Glutamatergic neuron (in vitro differentiated cells): ENCODE data around the gene PDZD4. TPM values are rescaled to one million over a fixed set of nuclear protein-coding genes. Genes with fewer than 3 reads are reported as not detected.

Source experiments
- DNase-seq: peaks from one replicate; pipeline ENCODE4 v3.0.0; 2022
- H3K27ac Mint-ChIP-seq: one replicate; pipeline ENCODE4 v1.8.0; 2020; ENCODE audit warnings: mild to moderate bottlenecking, mixed read lengths, inconsistent platforms; ENCODE audit not compliant: unreplicated experiment
- H3K27me3 Mint-ChIP-seq: one replicate; pipeline ENCODE4 v1.8.0; 2020; ENCODE audit warnings: mild to moderate bottlenecking, moderate library complexity, mixed read lengths, inconsistent platforms; ENCODE audit not compliant: unreplicated experiment
- H3K36me3 Mint-ChIP-seq: one replicate; pipeline ENCODE4 v1.8.0; 2020; ENCODE audit warnings: mild to moderate bottlenecking, mixed read lengths, inconsistent platforms; ENCODE audit not compliant: unreplicated experiment
- H3K4me1 Mint-ChIP-seq: one replicate; pipeline ENCODE4 v1.8.0; 2020; ENCODE audit warnings: mild to moderate bottlenecking, low read depth, mixed read lengths, inconsistent platforms; ENCODE audit not compliant: unreplicated experiment
- H3K4me3 Mint-ChIP-seq: one replicate; pipeline ENCODE4 v1.8.0; 2020; ENCODE audit warnings: mild to moderate bottlenecking, mixed read lengths, inconsistent platforms; ENCODE audit not compliant: unreplicated experiment
- H3K9me3 Mint-ChIP-seq: one replicate; pipeline ENCODE4 v1.8.0; 2020; ENCODE audit warnings: mild to moderate bottlenecking, moderate library complexity, mixed read lengths, inconsistent platforms; ENCODE audit not compliant: unreplicated experiment
- CTCF ChIP-seq: fragments of 200-600 bp; sonication (generic); IDR thresholded peaks from one replicate; pipeline ENCODE4 v1.5.0; 2021; ENCODE audit not compliant: partially characterized antibody, unreplicated experiment
- total RNA-seq: library from RNA; stranded (reverse); fragmentation: NEBNext Ultra II Directional; extraction: Animal tissue kit (Norgen Biotek cat#: 25700); gene quantifications from one replicate; pipeline ENCODE4 v1.2.1, GENCODE V29; 2021; ENCODE audit not compliant: unreplicated experiment

Gene PDZD4
- total RNA-seq, 1 donor from 2014 or later: 41.8 TPM

GRCh38 chrX:153805436-153805835, 24.9 kb downstream of the PDZD4 start:
- no peaks in the 10 kb centered on the region for H3K9me3 Mint-ChIP-seq
- DNase-seq: no peak
- H3K4me1 Mint-ChIP-seq: no peaks in the 10 kb centered on the region
- H3K4me3 Mint-ChIP-seq: no peak overlapping the region
- H3K36me3 Mint-ChIP-seq: no peaks in the 10 kb centered on the region
- H3K27me3 Mint-ChIP-seq: peaks cover 2% of the 10 kb centered on the region
- no peak overlapping the region for H3K27ac Mint-ChIP-seq
- no peak for TF ChIP-seq CTCF

- H3K4me1 Mint-ChIP-seq: no peaks in the 10 kb centered on the region
- H3K4me3 Mint-ChIP-seq: no peak overlapping the region
- H3K27ac Mint-ChIP-seq: no peak overlapping the region
- no peak for DNase-seq
- TF ChIP-seq CTCF: no peak
- H3K36me3 Mint-ChIP-seq: no peaks in the 10 kb centered on the region
- H3K27me3 Mint-ChIP-seq: peaks cover 2% of the 10 kb centered on the region
- no peaks in the 10 kb centered on the region for H3K9me3 Mint-ChIP-seq
These were observed 25.7 kb downstream of the PDZD4 start for GRCh38 chrX:153804621-153805020.

GRCh38 chrX:153804100-153804595, 26.2 kb downstream of the PDZD4 start:
- peaks cover 2% of the 10 kb centered on the region for H3K27me3 Mint-ChIP-seq

GRCh38 chrX:153803211-153804099, 26.9 kb downstream of the PDZD4 start:
- Mint-ChIP-seq H3K4me3 (no peak overlapping the region), H3K27ac (no peak overlapping the region), H3K4me1 (no peaks in the 10 kb centered on the region), H3K36me3 (no peaks in the 10 kb centered on the region), H3K27me3 (no peaks in the 10 kb centered on the region), H3K9me3 (no peaks in the 10 kb centered on the region)
- no peak for TF ChIP-seq CTCF
- no peak for DNase-seq

More at GRCh38 chrX:153804100-153804595, 26.2 kb downstream of the PDZD4 start:
- Mint-ChIP-seq H3K4me3 (no peak overlapping the region), H3K27ac (no peak overlapping the region), H3K4me1 (no peaks in the 10 kb centered on the region), H3K9me3 (no peaks in the 10 kb centered on the region), H3K36me3 (no peaks in the 10 kb centered on the region)
- no peak for DNase-seq
- TF ChIP-seq CTCF: no peak

GRCh38 chrX:153802513-153803045, 27.8 kb downstream of the PDZD4 start:
- Mint-ChIP-seq H3K36me3 (no peaks in the 10 kb centered on the region), H3K4me3 (no peak overlapping the region), H3K4me1 (no peaks in the 10 kb centered on the region), H3K9me3 (no peaks in the 10 kb centered on the region), H3K27me3 (no peaks in the 10 kb centered on the region), H3K27ac (no peak overlapping the region)
- no peak for DNase-seq
- no peak for TF ChIP-seq CTCF
